T47D (cell line): Measurements from ENCODE around the gene TPST2.

Source experiments
- DNase-seq, 2 experiments: peaks; one replicate each; pipeline versions ENCODE4 v3.0.0 to v3.0.0-alpha.2; 2011 to 2012; ENCODE audit warnings: low read depth in 1 of 2, low spot score in 1 of 2
- JUND ChIP-seq: IDR thresholded peaks from 2 replicates; pipeline ENCODE4 v1.6.1; 2012; ENCODE audit warnings: low read depth
- in situ Hi-C: cut with HindIII; loops from 2 replicates; pipeline ENCODE4 v1.10.0; 2016; ENCODE audit warnings: low sequenced_read_pairs, low pct_unique_long_range_greater_than_20kb

TPST2 gene

DNA sequence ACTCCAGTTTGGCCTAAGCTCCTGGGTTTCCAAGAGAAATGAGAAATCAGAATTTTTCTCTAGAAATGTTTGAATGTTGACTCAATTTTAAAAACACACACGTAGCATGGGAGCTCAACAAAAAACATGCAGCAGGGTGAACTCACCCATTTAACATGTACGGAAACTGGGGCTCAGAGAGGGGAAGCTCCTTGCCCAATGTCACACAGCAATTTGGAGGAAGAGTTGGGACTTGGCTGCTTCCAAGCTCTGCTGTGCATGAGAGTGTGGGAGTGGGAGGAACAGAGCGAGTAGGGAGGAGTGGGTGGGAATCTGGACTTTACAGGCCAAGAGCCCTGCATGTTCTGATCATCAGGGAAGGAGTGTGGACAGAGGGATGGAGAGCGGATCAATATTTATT lies 5.9 kb downstream of the TPST2 start:
- DNase-seq: no peak
- in situ Hi-C loops: no loop called here
- no peak for TF ChIP-seq JUND

DNA sequence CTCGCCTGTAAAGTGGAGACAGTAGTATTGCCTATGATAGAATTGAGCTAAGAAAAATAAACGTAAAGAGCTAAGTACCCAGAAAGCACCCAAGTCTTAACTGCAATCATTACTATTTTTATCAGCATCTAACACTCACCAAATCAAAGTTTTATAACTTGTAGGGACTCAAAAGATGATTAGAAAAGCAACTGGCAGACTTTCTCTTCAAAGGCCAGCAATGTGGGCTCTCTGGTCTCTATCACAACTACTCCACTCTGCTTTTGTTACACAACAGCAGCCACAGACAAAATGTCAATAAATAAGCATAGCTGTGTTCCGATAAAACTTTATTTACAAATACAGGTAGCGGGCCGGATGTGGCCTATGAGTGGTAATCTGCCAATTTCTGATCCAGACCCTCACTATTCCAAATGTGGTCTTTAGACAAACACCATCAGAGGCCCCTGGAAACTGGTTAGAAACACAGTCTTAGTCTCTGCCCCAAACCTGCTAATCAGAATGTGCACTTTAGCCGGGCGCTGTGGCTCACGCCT lies 8.2 kb downstream of the TPST2 start:
- TF ChIP-seq JUND: no peak
- in situ Hi-C loops: no loop called here
- no peak for DNase-seq

DNA sequence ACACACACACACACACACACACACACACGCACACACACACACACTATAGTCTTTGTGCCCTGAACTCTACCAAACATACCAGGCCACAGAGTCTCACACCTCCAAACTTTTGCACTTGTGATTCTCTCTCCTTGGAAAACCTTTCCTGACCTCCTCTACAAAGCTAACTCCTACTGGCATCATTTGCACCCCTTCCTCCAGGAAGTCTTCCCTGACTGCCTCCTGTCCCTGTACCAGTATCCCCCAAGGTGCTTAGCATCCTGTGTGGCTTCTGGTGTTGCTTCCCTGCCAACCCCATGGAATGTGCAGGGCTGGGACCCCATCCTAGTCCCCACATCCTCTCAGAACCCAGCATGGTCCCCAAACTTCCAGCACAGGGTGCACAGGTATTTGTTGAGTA lies 8.9 kb downstream of the TPST2 start:
- no peak for TF ChIP-seq JUND
- in situ Hi-C loops: no loop called here

DNA sequence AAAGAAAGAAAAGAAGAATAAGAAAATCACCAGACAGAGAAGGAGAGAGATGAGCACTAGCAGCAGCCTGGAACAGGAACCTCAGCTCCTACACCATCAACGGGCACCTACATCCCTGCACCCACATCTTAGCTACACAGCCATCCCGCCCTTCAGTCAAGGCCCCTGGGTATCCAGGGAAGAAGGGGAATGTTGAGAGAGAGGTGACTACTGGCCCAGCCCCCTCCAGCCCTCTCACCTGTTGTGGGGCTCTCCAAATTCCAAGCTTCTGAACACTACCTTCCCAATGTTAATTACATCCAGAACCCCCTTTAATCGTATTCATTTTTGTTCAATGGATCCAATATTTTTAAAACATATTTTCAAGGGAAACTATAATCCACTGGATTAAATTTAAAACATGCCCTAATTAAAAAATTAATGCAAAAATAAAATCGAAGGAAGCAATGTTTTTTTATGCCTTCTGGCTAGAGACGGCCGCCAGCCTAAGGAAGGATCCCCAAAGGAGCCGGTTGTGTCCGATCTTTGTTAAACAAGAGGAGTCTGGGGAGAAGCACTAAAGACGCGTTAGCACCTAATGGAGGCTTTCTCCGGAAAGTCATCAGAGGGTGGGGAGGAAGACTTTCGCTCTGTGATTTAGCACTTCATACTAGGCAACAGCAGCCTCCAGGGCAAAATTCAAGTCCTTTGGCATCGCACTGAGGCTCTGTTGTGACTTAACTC lies 9.5 kb downstream of the TPST2 start:
- no peak for TF ChIP-seq JUND
- no peak for DNase-seq
- in situ Hi-C loops: no loop called here

More for the DNA sequence above, 8.9 kb downstream of the TPST2 start:
- DNase-seq: no peak

DNA sequence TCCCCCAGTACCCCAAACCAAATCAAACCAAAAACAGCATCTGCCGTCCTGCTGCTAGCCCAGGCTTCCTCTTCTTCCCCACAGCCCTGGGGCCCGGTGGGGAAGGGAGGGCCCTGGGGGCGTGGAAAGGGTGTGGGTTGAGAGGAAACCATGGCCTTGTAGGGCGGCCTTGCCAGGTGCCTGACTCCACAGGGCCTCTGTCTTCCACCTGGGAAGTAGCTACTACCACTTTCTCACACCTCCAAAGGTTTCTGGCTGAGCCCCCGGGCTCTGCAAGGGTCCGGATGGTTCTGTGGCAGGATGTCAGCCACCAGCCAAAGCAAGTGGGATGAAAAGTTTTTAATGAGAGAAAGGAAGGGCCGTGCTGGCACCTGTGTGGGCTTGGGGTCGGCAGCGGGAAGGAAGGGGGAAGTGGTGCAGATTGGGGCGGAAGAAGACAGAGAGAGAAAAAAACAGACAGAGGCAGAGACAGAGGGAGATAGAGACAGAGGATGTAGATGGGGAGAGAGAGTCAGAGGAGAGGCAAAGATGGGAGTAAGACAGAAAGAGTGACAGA lies 10.5 kb downstream of the TPST2 start:
- in situ Hi-C loops: no loop called here
- DNase-seq: no peak
- TF ChIP-seq JUND: no peak

DNA sequence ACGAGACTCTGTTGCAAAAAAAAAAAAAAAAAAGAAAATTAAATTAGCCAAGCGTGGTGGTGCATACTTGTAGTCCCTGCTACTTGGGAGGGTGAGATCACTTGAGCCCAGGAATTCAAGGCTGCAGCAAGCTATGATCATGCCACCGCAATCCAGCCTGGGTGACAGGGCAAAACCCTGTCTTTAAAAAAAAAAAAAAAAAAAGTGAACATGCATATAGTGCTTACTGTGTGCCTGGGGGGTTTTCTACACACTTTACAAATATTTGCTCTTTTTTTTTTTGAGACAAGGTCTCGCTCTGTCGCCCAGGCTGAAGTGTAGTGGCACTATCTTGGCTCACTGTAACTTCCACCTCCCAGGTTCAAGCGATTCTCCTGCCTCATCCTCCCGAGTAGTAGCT lies 12.9 kb downstream of the TPST2 start:
- no peak for TF ChIP-seq JUND
- DNase-seq: no peak
- in situ Hi-C loops: no loop called here

DNA sequence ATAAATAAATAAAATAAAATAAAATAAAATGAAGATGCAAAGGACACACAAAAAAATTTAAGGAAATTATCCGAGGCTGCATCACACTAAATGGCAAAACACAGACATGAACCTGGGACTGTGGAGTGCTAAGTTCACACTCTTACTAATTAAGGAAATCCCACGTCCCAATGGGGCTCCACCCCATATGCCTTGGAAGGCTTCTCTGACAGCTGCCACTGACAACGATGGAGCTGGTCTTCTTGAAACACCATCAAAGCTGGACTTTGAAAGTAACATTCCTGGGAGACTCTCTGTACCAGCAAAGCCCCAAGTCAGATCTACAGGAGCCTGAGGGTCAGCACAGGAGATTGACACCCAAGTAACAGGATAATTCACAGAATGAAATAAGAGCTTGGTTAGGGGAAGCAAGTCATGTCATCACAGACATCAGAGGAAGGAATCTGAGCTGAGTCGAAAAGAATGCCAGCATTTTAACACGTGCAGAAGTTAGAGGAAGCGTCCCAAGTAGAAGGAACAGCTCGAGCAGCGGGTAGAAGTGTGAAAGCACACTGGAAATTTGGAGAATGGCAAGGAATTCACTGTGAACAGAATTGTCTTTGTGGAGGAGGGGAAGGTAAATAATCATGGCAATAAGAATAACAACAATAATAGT lies 13.8 kb downstream of the TPST2 start:
- in situ Hi-C loops: no loop called here
- TF ChIP-seq JUND: no peak
- no peak for DNase-seq

DNA sequence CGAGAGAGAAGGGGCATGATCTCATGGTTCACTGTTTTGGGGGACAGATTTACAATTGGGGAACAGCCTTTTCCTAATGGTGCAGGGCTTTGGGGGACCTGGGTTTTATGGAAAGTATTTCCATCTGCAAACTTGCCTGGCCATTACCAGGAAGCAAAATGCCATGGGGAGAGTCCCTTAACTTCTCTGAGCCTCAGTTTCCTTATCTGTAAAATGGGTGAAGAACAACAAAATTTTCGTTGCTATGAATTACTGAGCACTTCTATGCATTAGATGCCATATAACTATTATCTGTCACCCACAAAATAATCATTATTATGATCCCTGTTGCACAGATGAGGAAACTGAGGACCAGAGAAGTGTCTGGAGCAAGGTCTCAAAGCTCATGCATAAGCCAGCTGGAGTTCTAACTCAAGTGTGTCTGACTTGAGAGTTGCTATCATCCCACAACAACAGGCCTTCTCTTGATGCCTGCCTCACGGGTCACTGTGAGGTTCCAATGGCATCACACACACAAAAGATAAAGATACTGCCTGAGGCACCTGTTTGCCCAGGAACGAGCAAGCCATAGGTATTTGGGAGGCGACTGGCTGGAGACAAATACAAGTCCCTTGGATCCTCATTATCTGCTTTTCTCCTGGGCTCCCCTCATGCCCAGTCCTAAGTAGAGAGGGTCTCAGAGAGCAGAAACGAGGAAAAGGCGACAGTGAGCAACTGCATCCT lies 15.8 kb downstream of the TPST2 start:
- no peak for DNase-seq
- in situ Hi-C loops: no loop called here
- TF ChIP-seq JUND: no peak

DNA sequence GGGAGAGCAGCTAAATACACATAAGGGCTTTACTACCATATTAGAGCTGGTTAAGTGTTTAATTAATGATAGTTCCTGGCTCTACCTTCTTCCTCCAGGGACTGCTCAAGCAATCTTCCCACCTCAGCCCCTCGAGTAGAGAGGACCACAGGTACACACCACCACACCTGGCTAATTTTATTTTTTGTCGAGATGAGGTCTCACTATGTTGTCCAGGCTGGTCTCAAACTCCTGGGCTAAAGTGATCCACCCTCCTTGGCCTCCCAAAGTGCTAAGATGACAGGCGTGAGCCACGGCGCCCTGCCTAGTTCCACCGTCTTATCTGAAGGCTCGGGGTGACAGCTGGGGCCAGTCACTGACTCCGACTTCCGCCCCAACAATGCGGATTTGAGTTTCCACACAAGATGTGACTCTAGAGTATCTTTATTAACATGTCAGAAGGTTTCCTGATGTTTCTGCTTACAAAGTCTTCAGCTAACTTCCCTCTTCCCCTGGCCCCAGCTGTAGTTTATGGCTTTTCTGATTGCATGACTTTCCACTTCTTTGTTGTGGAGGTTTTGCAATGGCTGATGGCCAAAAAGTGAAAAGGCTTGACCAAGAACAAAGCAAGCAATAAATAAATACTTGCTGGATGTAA lies 16.8 kb downstream of the TPST2 start:
- TF ChIP-seq JUND: no peak
- DNase-seq: no peak
- in situ Hi-C loops: no loop called here

DNA sequence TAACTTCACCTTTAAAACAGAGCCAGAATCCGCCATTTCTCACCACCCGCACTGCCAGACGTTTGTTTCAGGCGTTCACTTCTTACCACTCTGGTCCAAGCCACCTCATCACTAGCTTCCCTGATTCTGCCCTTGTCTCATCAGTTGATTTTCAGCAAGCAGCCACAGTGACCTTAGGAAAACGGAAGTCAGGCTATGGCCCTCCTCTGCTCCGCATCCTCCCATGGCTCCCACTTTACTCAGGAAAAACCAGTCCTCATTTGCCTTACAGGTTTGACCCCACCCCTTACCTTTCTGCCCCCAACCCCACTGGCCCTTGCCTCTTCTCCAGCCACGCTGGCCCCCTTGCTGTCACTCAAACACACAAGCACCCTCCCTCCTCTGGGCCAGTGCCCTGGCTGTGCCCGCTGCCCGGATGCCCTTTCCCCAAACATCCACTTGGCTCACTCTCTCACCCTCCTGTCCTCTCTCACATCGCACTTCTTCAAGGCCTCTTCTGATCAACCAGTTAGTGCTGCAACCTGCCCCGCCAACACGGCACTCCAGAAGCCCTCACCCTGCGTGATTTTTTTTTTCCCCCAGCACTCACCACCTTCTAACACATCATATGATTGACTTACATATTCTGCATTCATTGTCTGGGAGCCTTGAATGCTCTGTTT lies 18.9 kb downstream of the TPST2 start:
- no peak for DNase-seq
- in situ Hi-C loops: no loop called here
- no peak for TF ChIP-seq JUND

DNA sequence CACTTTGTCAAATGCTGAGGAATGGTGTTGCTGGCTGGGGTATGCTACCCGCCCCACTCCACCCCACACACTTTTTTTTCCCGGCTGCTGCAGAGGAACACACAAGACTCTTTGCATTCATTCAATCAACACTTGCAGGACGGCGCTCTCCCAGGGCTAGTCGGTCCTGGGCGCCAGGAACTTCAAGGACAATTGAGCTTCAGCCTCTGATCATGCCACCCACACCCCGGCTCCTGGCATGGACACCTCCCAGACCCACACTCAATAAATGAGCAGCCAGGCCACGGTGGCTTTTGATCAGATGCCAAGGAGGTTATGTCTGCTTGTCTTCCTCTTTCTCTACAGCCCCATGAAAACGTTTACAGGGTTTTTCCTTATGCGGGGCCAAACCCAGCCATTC lies 19.8 kb downstream of the TPST2 start:
- TF ChIP-seq JUND: no peak
- no peak for DNase-seq
- in situ Hi-C loops: no loop called here

DNA sequence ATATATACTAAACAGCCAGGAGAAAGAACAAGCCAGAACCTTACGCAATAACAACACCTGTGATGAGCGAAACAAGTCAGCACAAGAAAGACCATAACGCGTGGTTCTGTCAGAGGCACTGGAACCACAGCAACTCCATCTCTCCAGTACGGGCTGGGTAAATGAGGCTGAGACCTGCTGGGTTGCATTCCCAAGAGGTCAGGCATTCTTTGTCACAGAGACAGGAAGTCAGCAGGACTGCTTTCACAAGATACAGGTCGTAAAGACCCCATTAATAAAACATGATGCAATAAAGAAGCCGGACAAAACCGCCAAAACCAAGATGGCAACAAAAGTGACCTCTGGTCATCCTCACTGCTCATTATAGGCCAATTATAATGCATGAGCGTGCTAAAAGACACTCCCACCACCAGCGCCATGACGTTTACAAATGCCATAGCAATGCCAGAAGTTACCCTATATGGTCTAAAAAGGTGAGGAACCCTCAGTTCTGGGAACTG lies 21.7 kb downstream of the TPST2 start:
- in situ Hi-C loops: no loop called here
- peak in 1 of 2 experiments; percentile 83 for DNase-seq
- no peak for TF ChIP-seq JUND
